Parathyroid adenoma (tissue), 2 donors: ENCODE results near the gene DYNLT2B.
"Not testable (repeated sequence)": the region's sequence is repeated elsewhere in the genome, so short reads cannot be mapped to it uniquely, and the experiment has no call there.

Experiments used
- H2AFZ ChIP-seq: fragments of 300-600 bp; sonication (generic); one replicate; pipeline ENCODE4 v1.7.0; 2017; ENCODE audit warnings: antibody characterized with exemption, mild to moderate bottlenecking
- H3K27ac ChIP-seq: fragments of 300-600 bp; sonication (generic); one replicate; pipeline ENCODE4 v1.7.0; 2017
- H3K27me3 ChIP-seq: fragments of 300-600 bp; sonication (generic); one replicate; pipeline ENCODE4 v1.7.0; 2017; ENCODE audit warnings: low read length; ENCODE audit not compliant: control insufficient read depth, insufficient read depth
- H3K36me3 ChIP-seq: fragments of 300-600 bp; sonication (generic); one replicate; pipeline ENCODE4 v1.7.0; 2017; ENCODE audit warnings: low read length; ENCODE audit not compliant: control insufficient read depth, insufficient read depth
- H3K4me1 ChIP-seq: fragments of 300-600 bp; sonication (generic); one replicate; pipeline ENCODE4 v1.7.0; 2017; ENCODE audit warnings: control low read depth
- H3K4me2 ChIP-seq: fragments of 300-600 bp; sonication (generic); one replicate; pipeline ENCODE4 v1.7.0; 2017; ENCODE audit warnings: low read length
- H3K4me3 ChIP-seq: fragments of 300-600 bp; sonication (generic); one replicate; pipeline ENCODE4 v1.7.0; 2017; ENCODE audit warnings: low read depth, low read length
- H3K79me2 ChIP-seq: fragments of 300-600 bp; sonication (generic); one replicate; pipeline ENCODE4 v1.7.0; 2017; ENCODE audit warnings: control low read depth
- H3K9ac ChIP-seq: fragments of 300-600 bp; sonication (generic); one replicate; pipeline ENCODE4 v1.7.0; 2017; ENCODE audit warnings: mild to moderate bottlenecking
- H3K9me3 ChIP-seq: fragments of 300-600 bp; sonication (generic); one replicate; pipeline ENCODE4 v1.7.0; 2017; ENCODE audit warnings: low read length; ENCODE audit not compliant: control insufficient read depth
- CTCF ChIP-seq: fragments of 300-600 bp; sonication (generic); IDR thresholded peaks from one replicate; pipeline ENCODE4 v1.7.0; 2017; ENCODE audit warnings: antibody characterized with exemption, mild to moderate bottlenecking
- donor health status: primary hyperparathyroidism.

Gene DYNLT2B

GRCh38 chr3:196323016-196323415 lies 5.0 kb upstream of the DYNLT2B start:
- H3K27me3 ChIP-seq = no peaks in the 10 kb centered on the region
- H3K9ac ChIP-seq = no peak overlapping the region
- no peak overlapping the region for H3K27ac ChIP-seq
- no peaks in the 10 kb centered on the region for H3K4me1 ChIP-seq
- H3K4me3 ChIP-seq = no peak overlapping the region
- no peak for TF ChIP-seq CTCF
- no peak overlapping the region for H2AFZ ChIP-seq
- H3K4me2 ChIP-seq = no peak overlapping the region
- H3K79me2 ChIP-seq = no peaks in the 10 kb centered on the region
- no peaks in the 10 kb centered on the region for H3K9me3 ChIP-seq
- no peaks in the 10 kb centered on the region for H3K36me3 ChIP-seq

- Histone ChIP-seq H3K79me2 (no peaks in the 10 kb centered on the region), H3K36me3 (no peaks in the 10 kb centered on the region), H3K4me3 (no peak overlapping the region), H3K9me3 (no peaks in the 10 kb centered on the region), H2AFZ (no peak overlapping the region), H3K9ac (no peak overlapping the region), H3K4me1 (no peaks in the 10 kb centered on the region), H3K4me2 (no peak overlapping the region), H3K27ac (no peak overlapping the region), H3K27me3 (no peaks in the 10 kb centered on the region)
- no peak for TF ChIP-seq CTCF
Observed at GRCh38 chr3:196321162-196321561, 3.1 kb upstream of the DYNLT2B start.

GRCh38 chr3:196320137-196320536 lies 2.1 kb upstream of the DYNLT2B start:
- H3K27ac ChIP-seq = no peak overlapping the region
- H3K36me3 ChIP-seq = no peaks in the 10 kb centered on the region
- no peak overlapping the region for H3K9ac ChIP-seq
- H3K4me1 ChIP-seq = no peaks in the 10 kb centered on the region
- no peaks in the 10 kb centered on the region for H3K27me3 ChIP-seq
- H3K9me3 ChIP-seq = no peaks in the 10 kb centered on the region
- H3K4me2 ChIP-seq = no peak overlapping the region
- no peaks in the 10 kb centered on the region for H3K79me2 ChIP-seq
- no peak overlapping the region for H2AFZ ChIP-seq
- no peak overlapping the region for H3K4me3 ChIP-seq
- no peak for TF ChIP-seq CTCF

GRCh38 chr3:196316799-196317686 lies 997 bp downstream of the DYNLT2B start:
- Histone ChIP-seq H2AFZ (peak overlapping the region; percentile 100), H3K27ac (peak overlapping the region; percentile 93), H3K4me2 (peak overlapping the region; percentile 74), H3K4me3 (peak overlapping the region; percentile 92), H3K9ac (peak overlapping the region; percentile 80)
- not testable (repeated sequence) for H3K4me1 ChIP-seq, H3K27me3 ChIP-seq, H3K79me2 ChIP-seq, H3K9me3 ChIP-seq, H3K36me3 ChIP-seq

- Histone ChIP-seq H3K9ac (no peak overlapping the region), H2AFZ (no peak overlapping the region), H3K4me1 (no peaks in the 10 kb centered on the region), H3K9me3 (no peaks in the 10 kb centered on the region), H3K4me3 (no peak overlapping the region), H3K79me2 (no peaks in the 10 kb centered on the region), H3K4me2 (no peak overlapping the region), H3K27ac (no peak overlapping the region), H3K36me3 (no peaks in the 10 kb centered on the region), H3K27me3 (no peaks in the 10 kb centered on the region)
- TF ChIP-seq CTCF = no peak
Observed at GRCh38 chr3:196315821-196316220, 2.2 kb downstream of the DYNLT2B start.
